NCI-H2081 (cell line): ENCODE results near the gene DNAJB9.

Experiments used
- DNase-seq, 2 experiments: peaks; one replicate each; lab custom pipeline; 2025; lab: John Stamatoyannopoulos, UW

DNAJB9 gene

DNA sequence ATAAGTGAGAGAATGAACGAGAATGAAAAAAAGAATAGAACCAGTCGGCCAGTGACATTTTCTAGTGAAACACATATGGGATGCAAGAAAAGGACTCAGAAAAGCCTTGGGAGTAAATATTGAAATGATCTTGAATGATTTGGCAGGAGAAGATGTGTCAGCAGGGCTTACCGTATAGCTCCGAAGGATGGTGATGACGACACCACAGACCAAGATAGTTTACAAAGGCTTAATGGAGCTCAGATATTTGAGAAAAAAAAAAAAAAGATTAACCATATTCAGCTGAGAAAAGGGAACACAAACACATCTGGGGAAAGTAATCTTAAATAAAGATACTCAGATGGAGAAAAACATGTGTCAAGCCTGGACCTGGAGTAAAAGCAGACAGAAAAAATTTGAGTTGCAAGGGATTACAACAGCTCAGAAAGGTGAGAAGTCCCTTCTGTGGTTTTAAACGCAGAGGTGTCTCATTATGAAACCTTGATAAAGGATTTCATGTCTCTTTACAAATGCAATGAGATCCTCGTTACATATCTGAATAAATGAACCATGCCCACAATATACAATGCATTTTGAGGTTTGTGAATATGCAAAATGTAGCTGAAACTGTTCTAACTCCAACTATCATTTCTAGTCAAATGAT is 36.0 kb downstream of the DNAJB9 start:
- DNase-seq, result no peak

DNA sequence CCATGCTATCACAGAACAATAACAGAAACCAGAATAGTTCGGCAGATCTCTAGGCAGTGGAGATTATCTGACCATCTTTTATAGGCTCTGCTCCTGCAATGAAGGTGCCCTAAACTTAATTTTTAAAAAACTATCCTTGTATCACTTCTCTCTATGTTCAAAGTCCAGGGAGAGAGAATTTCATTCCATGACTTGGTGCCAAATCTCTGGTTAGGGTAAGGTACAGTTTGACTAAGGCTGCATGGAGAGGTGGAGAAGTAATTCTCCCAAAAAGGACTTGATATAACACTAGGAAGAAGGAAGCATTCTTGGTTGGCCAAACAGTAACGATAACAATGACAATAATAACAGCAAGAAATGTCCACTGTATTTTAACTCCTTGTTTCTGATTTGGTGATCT is 40.0 kb downstream of the DNAJB9 start:
- DNase-seq, result no peak

DNA sequence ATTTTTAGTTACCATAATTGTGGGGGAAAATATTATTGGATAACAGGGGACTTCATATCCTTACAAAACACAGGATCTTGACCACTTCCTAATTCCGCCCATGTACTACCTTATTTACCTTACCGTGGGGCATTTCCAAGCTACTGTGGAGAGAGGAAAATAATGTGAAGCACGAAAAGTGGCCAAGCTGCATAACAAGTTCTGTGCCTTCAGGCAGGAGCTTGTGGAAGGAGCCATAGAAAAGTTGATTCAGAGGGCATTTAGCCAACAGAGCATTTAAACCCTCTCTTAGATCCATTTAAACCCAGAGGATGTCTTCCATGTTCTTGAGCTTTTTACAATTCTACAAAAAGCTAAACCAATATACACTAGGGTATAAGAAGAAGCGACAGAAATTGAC is 41.6 kb downstream of the DNAJB9 start:
- no peak for DNase-seq

DNA sequence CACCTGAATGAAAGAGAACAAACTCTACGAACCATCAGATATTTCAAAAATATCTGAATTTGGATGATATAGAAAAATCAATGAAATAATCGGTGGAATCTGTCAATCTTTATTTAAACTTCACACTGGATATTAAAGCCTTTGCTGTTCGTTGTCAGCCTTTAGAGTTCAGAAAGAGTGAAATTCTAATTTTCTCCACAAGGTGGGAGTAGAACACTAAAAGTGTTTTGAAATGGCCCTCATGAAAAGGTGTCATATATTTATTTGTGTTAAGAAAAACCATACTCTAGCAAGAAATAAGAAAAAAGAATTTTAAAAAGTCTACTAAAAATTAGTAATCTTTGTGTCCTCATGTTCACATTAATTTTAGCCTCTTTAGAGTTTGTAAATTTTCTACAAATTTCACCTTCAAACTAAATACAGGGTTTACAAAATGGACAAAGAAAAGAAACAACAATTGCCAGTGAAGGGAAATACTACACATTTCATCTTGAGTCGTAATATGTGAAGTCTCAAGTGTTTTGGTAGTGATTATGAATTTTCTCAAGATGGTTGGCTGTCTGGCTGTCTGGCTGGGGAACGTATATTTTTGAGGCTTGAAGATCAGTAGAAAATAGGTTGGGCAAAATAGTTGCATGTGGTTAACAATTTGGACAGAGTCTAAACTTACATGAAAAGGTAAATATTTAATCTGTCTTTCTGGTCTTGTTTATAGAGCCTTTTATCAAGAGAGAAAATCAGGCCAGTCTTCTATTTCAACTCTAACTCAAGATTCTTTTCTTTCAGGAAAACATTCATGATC is 43.7 kb downstream of the DNAJB9 start:
- peak; percentile 49 to 64 for DNase-seq

DNA sequence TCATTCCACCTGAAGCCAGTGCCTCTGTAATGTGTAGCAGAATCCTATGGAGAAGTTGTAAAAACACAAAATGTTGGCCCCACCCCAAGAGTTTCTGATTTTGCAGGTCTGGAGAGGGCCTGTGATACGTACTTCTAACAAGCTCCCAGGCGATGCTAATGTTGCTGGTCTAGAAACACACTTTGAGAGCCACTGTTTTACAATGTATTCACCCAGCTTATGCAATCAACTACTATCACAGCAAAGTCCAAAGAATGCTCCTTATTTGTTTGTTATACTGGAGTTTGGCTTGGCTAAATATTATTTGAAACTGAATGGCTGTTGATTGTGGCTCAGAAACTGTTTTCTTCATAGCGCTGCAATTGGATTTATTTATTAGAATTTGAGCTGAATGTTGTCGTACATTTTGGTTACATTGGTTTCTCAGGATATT is 44.3 kb downstream of the DNAJB9 start:
- no peak for DNase-seq

DNA sequence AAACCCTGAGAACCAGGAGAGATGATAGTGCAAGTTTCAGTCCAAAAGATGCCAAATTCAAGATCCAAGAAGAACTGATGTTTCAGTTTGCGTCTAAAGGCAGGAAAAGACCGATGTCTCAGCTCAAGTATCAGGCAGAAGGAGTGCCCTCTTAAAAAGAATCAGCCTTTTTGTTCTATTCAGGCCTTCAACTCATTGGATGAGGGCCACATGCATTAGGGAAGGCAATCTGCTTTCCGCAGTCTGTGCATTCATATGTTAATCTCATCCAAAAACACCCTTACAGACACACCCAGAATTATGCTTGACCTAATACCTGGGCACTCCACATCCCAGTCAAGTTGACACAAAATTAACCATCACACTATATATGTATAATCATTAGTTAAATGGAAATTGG is 45.2 kb downstream of the DNAJB9 start:
- no peak for DNase-seq

DNA sequence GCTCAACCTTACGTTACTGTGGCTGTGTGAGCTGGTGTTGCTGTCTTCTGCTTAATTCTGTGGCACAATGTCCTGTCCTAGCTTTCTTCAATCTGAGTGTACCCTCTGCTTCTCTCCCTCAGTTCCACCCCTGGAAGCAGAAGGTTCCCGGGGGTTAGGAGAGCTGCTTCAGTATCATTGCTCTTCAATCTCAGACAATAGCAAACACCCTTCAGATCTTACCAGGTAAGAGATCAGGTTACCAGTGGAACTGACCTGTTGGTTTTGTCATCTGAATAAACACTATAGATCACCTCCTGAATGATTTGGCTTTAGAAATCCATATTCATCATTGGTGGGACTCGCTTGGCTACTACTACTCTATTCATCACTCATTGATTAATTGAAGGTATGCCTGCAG is 48.4 kb downstream of the DNAJB9 start:
- DNase-seq, result no peak

DNA sequence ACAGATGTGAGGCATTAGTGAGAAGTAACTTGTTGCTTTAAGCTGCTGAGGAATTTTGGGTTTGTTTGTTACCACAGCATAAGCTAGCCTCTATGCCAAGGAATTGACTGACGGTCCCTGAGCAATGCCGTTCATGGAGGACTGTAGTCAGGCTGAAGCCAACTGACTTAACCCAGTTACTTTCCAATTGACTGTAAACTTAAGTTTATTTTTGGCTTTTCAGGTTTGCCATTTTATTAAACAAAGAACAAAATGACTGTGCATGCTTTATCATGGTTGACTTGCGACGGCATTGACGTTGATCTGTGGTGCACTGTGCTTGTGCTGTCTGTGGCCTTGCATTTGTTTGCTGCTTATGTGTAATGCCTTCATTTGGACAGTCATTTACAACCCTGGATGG is 53.5 kb downstream of the DNAJB9 start:
- DNase-seq, result no peak
